Measurements from ENCODE around the gene RMI2.

RMI2 gene

GRCh38 chr16:11314309-11314894 is 30.9 kb upstream of the RMI2 start:
- Histone ChIP-seq H2AFZ (no peak overlapping the region), H3K27me3 (ENCODE audit: control insufficient read depth, insufficient read depth, low read length) (no peaks in the 10 kb centered on the region), H3K9ac (no peak overlapping the region), H3K4me3 (ENCODE audit: low read depth, low read length) (no peak overlapping the region), H3K27ac (no peak overlapping the region), H3K4me2 (ENCODE audit: low read length) (no peak overlapping the region), H3K9me3 (ENCODE audit: control insufficient read depth, low read length) (no peaks in the 10 kb centered on the region), H3K4me1 (peaks cover 9% of the 10 kb centered on the region), H3K79me2 (no peaks in the 10 kb centered on the region), H3K36me3 (ENCODE audit: control insufficient read depth, insufficient read depth, low read length) (no peaks in the 10 kb centered on the region)
- TF ChIP-seq CTCF (IDR thresholded peaks at IDR 0.05) = no peak

GRCh38 chr16:11315510-11315909 is 29.7 kb upstream of the RMI2 start:
- Histone ChIP-seq H3K27ac (no peak overlapping the region), H3K36me3 (ENCODE audit: control insufficient read depth, insufficient read depth, low read length) (no peaks in the 10 kb centered on the region), H3K79me2 (no peaks in the 10 kb centered on the region), H3K4me1 (peaks cover 4% of the 10 kb centered on the region), H3K27me3 (ENCODE audit: control insufficient read depth, insufficient read depth, low read length) (no peaks in the 10 kb centered on the region), H3K9ac (no peak overlapping the region), H3K4me2 (ENCODE audit: low read length) (no peak overlapping the region), H3K9me3 (ENCODE audit: control insufficient read depth, low read length) (no peaks in the 10 kb centered on the region), H2AFZ (no peak overlapping the region), H3K4me3 (ENCODE audit: low read depth, low read length) (no peak overlapping the region)
- TF ChIP-seq CTCF (IDR thresholded peaks at IDR 0.05) = no peak

- Histone ChIP-seq H3K27ac (no peak overlapping the region), H3K9ac (no peak overlapping the region), H3K4me3 (ENCODE audit: low read depth, low read length) (no peak overlapping the region), H3K36me3 (ENCODE audit: control insufficient read depth, insufficient read depth, low read length) (no peaks in the 10 kb centered on the region), H3K4me2 (ENCODE audit: low read length) (no peak overlapping the region), H3K4me1 (peaks cover 4% of the 10 kb centered on the region), H3K27me3 (ENCODE audit: control insufficient read depth, insufficient read depth, low read length) (no peaks in the 10 kb centered on the region), H3K9me3 (ENCODE audit: control insufficient read depth, low read length) (no peaks in the 10 kb centered on the region), H2AFZ (no peak overlapping the region), H3K79me2 (no peaks in the 10 kb centered on the region)
- TF ChIP-seq CTCF (IDR thresholded peaks at IDR 0.05) = no peak
These were observed 28.8 kb upstream of the RMI2 start for GRCh38 chr16:11316331-11317015.

GRCh38 chr16:11318817-11319216 is 26.4 kb upstream of the RMI2 start:
- Histone ChIP-seq H3K9ac (no peak overlapping the region), H3K27me3 (ENCODE audit: control insufficient read depth, insufficient read depth, low read length) (no peaks in the 10 kb centered on the region), H3K36me3 (ENCODE audit: control insufficient read depth, insufficient read depth, low read length) (no peaks in the 10 kb centered on the region), H2AFZ (no peak overlapping the region), H3K4me1 (no peaks in the 10 kb centered on the region), H3K9me3 (ENCODE audit: control insufficient read depth, low read length) (no peaks in the 10 kb centered on the region), H3K27ac (no peak overlapping the region), H3K4me3 (ENCODE audit: low read depth, low read length) (no peak overlapping the region), H3K79me2 (no peaks in the 10 kb centered on the region), H3K4me2 (ENCODE audit: low read length) (no peak overlapping the region)
- no peak for TF ChIP-seq CTCF (IDR thresholded peaks at IDR 0.05)

Data from parathyroid adenoma (tissue), 2 donors.